Bronchial epithelial cell (primary cell): ENCODE results near the gene MITF. TPM values are rescaled to one million over a fixed set of nuclear protein-coding genes. Genes with fewer than 3 reads are reported as not detected.

Experiments used
- DNase-seq: peaks from one replicate; pipeline ENCODE4 v3.0.0-alpha.2; 2010; ENCODE audit warnings: low read depth
- FAIRE-seq: peaks from 2 replicates; lab custom pipeline; 2011; peaks lifted over from hg19 to GRCh38; lab: Jason Lieb, UNC
- H3K27me3 ChIP-seq: 2 replicates; pipeline ENCODE4 v1.5.1; 2011; ENCODE audit warnings: low read length; ENCODE audit not compliant: control insufficient read depth, insufficient read depth
- H3K36me3 ChIP-seq: 2 replicates; pipeline ENCODE4 v1.5.1; 2011; ENCODE audit warnings: low read length; ENCODE audit not compliant: control insufficient read depth, insufficient read depth
- H3K4me3 ChIP-seq: 2 replicates; pipeline ENCODE4 v1.5.1; 2011; ENCODE audit warnings: mild to moderate bottlenecking, low read depth, low read length, control low read depth
- total RNA-seq: library from RNA; depleted of rRNA; stranded (reverse); fragments of >200 nt; gene quantifications from 2 replicates; pipeline ENCODE4 v1.2.1, GENCODE V29; 2014
- TF ChIP-seq, protein P1 (sequence below): IDR thresholded peaks from 2 replicates; pipeline ENCODE4 v1.5.1; 2011; ENCODE audit warnings: mild to moderate bottlenecking, moderate library complexity, low read length, control low read depth, inconsistent platforms; ENCODE audit not compliant: insufficient read depth, severe bottlenecking

Gene MITF
- total RNA-seq, 1 donor from 2014 or later, result 1.6 TPM

DNA sequence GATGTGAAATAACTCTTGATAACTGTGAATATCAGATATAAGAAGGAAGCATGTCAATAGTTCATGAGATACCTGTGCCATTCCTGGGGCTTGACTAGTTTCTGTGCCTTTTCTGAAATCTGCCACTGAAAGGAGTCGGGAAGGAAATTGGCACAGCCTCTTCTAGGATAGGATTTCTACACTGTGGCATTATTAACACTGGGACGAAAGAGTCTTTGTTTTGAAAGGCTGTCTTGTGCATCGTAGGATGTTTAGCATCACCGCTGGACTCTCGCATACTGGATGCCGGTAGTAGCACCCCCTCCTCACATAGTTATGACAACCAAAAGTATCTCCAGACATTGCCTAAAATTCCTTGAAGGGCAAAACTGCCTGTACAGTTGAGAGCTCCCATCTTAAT is 182.4 kb downstream of the MITF start:
- no peaks in the 10 kb centered on the region for H3K36me3 ChIP-seq
- FAIRE-seq (no peak), DNase-seq (no peak)
- no peaks in the 10 kb centered on the region for H3K27me3 ChIP-seq
- no peak overlapping the region for H3K4me3 ChIP-seq
- TF ChIP-seq, protein P1, sequence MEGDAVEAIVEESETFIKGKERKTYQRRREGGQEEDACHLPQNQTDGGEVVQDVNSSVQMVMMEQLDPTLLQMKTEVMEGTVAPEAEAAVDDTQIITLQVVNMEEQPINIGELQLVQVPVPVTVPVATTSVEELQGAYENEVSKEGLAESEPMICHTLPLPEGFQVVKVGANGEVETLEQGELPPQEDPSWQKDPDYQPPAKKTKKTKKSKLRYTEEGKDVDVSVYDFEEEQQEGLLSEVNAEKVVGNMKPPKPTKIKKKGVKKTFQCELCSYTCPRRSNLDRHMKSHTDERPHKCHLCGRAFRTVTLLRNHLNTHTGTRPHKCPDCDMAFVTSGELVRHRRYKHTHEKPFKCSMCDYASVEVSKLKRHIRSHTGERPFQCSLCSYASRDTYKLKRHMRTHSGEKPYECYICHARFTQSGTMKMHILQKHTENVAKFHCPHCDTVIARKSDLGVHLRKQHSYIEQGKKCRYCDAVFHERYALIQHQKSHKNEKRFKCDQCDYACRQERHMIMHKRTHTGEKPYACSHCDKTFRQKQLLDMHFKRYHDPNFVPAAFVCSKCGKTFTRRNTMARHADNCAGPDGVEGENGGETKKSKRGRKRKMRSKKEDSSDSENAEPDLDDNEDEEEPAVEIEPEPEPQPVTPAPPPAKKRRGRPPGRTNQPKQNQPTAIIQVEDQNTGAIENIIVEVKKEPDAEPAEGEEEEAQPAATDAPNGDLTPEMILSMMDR, result no peak

DNA sequence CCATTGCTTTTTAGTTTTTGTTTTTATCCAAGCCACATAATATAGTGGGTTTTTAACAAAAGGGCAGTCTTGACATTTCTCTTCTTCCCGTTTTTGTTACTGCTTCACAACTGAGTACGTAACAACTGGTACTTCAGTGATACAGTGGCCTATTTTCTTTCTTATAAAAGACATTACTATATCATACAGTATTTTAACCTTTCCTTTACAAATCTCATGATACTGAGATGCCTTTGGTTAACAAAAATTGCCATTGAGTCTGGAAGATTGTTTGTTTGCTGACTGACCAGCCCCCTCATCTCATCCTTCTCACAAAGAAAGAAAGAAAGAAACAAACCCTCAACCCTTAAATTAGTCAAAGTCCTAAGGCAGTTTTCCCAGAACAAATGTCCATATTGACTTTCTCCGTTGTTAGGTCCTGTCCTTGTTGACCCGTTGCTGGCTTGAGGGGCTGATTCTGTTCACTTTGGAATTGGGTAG is 183.3 kb downstream of the MITF start:
- DNase-seq, result no peak
- H3K27me3 ChIP-seq, result no peaks in the 10 kb centered on the region
- TF ChIP-seq, protein P1, result no peak
- no peaks in the 10 kb centered on the region for H3K36me3 ChIP-seq
- H3K4me3 ChIP-seq, result no peak overlapping the region
- no peak for FAIRE-seq

DNA sequence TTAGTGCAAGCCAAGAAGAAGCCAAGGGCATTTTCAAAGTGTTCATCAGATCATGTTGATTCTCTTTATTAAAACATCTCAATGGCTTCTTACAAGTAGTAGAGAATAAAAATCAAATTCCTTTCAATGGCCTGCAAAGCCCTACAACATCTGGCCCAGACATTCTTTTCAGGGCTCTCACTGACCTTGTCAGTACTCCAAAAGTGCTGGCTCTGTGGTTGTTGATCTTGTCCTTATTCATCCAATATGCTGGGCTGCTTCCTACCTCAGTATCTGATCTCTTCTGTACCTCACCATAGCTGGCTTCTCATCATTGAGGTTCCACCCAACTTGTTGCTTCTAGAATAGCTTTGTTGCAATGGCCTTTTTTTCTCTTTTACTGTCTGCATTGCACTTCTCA is 186.2 kb downstream of the MITF start:
- Histone ChIP-seq H3K4me3 (no peak overlapping the region), H3K36me3 (no peaks in the 10 kb centered on the region), H3K27me3 (no peaks in the 10 kb centered on the region)
- DNase-seq, result no peak
- TF ChIP-seq, protein P1, result no peak
- no peak for FAIRE-seq

DNA sequence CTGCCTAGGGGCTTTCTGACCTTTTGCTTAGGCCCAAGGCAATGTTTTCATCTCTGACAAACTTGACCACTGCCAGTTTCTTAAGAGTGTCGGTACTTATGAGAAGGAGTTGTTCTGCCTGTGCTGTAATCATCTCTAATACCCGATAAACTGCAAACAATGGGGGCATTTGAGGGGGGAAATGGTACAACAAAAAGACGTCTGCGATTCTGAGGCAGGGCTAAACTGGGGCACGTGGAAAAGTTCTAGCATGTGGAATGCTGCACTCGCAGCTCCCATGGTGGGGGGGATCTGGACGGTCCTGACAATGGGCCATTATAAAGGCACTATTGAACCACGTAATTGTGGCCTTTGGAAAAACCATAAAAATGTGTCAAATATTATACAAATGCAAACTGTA is 187.1 kb downstream of the MITF start:
- H3K36me3 ChIP-seq, result no peaks in the 10 kb centered on the region
- DNase-seq (no peak), FAIRE-seq (no peak)
- TF ChIP-seq, protein P1, result no peak
- no peaks in the 10 kb centered on the region for H3K27me3 ChIP-seq
- H3K4me3 ChIP-seq, result no peak overlapping the region

DNA sequence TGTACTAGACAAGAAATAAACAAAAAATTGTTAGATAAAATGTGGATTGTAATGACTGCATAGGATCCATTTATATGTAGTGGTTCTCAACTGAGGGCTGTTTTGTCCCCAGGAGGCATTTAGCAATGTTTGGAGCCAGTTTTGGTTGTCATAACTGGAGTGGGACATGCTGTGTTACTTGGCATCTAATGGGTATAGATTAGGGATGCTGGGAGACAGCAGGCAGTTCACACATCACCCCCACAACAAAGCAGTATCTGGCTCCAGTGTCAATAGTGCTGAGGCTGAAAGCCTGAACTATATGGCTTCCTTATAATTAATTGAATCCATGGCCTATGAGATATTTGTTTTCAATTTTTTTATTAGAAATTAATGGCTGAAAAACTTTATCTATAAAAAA is 188.3 kb downstream of the MITF start:
- TF ChIP-seq, protein P1, result no peak
- no peak for FAIRE-seq

DNA sequence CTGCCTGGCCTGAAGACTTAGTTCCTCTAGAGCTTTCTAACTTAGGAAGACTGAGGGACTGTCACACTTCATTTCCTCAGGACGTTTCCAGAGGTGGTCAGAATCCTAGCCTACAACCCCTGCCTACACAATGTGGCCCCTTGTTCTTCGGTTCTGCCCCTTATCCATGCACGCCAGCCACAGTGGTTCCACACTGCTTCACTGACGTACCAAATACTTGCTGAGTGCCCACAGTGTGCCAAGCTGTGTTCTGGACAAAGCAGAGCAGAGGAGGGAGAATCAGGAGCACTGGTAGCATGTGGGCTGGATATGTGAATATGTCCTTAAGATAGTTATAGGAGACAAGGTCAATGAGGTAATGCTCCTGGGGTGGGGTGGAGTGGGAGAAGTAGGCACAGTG is 189.8 kb downstream of the MITF start:
- Histone ChIP-seq H3K36me3 (no peaks in the 10 kb centered on the region), H3K4me3 (no peak overlapping the region), H3K27me3 (no peaks in the 10 kb centered on the region)
- TF ChIP-seq, protein P1, result no peak
- DNase-seq (no peak), FAIRE-seq (peak; percentile 23)

More for the DNA sequence above, 188.3 kb downstream of the MITF start:
- no peak for DNase-seq
- no peak overlapping the region for H3K4me3 ChIP-seq
- H3K27me3 ChIP-seq, result no peaks in the 10 kb centered on the region
- no peaks in the 10 kb centered on the region for H3K36me3 ChIP-seq
